Amniotic epithelial cell (primary cell): Measurements from ENCODE around the gene FZD8.
"Not testable (repeated sequence)": the region's sequence is repeated elsewhere in the genome, so short reads cannot be mapped to it uniquely, and the experiment has no call there.

ENCODE experiments used
- DNase-seq: peaks from one replicate; pipeline ENCODE4 v3.0.0-alpha.2; 2010; ENCODE audit warnings: low read depth

FZD8 gene, protein sequence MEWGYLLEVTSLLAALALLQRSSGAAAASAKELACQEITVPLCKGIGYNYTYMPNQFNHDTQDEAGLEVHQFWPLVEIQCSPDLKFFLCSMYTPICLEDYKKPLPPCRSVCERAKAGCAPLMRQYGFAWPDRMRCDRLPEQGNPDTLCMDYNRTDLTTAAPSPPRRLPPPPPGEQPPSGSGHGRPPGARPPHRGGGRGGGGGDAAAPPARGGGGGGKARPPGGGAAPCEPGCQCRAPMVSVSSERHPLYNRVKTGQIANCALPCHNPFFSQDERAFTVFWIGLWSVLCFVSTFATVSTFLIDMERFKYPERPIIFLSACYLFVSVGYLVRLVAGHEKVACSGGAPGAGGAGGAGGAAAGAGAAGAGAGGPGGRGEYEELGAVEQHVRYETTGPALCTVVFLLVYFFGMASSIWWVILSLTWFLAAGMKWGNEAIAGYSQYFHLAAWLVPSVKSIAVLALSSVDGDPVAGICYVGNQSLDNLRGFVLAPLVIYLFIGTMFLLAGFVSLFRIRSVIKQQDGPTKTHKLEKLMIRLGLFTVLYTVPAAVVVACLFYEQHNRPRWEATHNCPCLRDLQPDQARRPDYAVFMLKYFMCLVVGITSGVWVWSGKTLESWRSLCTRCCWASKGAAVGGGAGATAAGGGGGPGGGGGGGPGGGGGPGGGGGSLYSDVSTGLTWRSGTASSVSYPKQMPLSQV

DNA sequence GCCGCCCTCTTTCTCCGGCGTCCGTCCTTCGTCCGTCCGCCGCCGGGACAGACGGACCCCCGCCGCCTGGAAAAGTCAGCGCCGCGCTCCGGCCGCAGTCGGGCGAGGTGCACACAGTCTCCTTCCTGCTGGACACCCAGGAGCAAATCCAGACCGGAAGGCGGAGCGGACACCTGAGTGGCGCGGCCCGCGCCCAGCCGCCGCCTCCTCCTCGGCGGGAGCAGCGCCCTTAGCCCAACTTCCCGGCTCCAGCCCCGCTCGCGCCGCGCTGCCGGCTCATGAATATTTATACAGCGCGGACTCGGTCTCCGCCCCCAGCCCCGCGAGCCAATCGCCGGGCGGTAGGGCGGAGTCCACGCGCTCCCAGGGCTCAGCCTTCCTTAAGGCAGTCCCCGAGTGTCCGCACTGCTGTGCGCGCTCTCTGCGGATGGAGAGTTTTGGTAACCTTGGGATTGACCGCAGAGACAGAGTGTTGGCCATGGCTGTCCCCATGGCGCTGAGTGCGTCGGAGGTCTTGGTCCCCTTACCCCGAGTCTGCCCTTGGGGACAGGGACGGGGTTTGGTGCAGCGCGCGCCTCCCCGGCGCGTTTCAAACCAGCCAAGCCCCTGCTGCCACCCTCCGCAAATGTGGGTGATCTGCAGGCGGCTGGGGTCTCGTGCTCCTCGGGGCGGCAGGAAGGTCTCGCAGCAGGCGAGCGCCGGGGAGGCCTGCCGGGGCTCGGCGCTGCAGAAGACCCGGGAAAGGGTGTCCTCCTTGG, at the start of gene FZD8:
TSS of gene FZD8 (minus strand) at position 262 of the 758 bp plus-strand sequence. CDS start 867 bp downstream, outside the sequence.
- peak; percentile 89 for DNase-seq

DNA sequence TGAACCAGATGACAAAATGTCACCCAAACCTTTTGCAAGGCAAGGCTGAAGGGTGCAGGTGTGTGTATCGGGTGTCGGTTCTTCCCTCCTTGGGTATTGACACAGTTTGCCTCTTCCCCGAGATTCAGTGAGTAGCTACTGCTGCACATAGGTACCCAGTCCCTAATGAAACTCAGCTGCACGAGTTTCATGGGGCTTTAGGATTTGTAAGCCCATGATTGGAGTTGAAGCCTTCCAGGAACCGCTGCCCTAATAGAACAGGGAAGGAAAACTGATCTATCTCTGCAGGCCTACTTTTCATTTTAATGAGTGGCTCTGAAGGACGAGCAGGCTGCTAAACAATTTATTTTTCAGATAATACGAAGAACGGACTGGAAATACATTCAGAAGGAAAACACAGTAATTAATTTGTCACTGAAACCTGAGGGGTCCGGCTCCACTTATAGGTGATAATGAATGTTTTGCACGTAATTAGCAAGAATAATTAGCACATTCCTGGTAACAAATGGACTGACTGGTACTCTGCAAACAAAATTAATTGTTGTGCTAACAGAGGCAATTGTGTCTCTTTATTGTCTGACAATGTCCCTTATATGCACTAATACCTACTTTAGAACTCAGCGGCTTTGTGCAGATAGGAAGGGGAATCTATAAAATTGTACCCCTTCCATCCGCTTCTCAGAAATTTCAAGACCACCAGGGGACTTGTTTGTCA, 49.6 kb upstream of the FZD8 start:
- no peak for DNase-seq

DNA sequence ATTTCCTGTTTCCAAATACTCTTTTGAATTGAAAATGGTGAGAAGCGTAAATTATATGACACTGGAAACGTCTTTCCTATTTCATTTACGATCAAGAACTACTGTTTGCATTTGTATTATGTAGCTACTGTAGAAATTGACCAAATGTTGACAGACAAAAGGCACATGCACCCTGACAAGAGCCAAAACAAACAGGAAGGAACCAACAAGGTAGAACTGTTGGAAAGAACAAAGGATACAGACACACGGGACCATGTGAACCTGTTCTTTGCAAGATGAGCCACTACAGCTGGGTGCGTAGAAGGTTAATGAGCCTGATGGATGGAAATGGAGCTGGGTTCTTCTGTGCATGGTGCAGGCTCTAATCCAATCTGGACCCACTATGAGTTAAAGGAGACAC, 48.4 kb upstream of the FZD8 start:
- no peak for DNase-seq

DNA sequence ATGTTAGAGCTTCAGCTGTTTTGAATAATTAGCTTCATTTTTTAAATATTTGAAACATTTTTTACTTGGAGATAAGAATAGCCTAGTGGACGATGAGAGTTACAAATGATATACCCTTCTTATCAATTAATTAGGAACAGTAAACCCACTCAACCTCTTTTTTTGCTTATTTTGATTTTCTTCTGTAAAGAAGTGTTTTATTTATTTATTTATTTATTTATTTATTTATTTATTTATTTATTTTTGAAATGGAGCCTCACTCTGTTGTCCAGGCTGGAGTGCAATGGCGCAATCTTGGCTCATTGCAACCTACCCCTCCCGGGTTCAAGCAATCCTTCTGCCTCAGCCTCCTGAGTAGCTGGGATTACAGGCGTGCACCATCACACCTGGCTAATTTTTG, 43.8 kb upstream of the FZD8 start:
- not testable (repeated sequence) for DNase-seq

DNA sequence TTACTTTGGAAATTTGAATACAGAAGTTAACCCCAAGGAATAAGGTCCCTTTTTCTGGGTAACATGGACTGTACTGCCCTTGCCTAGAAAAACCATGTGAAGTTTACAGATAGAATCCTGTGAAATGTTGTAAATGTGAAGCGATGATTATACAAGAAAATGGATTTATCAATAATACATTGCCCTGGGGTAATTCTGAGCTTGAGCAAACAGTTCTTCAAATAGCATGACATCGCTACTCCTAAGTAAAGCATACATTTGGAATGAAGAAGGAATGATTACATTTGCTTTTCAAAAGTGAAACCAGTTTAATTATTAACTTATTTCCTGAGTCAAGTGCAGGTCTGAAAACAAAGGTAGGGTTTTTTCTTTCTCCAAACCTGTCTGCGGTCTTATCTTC, 43.3 kb upstream of the FZD8 start:
- DNase-seq, result no peak

DNA sequence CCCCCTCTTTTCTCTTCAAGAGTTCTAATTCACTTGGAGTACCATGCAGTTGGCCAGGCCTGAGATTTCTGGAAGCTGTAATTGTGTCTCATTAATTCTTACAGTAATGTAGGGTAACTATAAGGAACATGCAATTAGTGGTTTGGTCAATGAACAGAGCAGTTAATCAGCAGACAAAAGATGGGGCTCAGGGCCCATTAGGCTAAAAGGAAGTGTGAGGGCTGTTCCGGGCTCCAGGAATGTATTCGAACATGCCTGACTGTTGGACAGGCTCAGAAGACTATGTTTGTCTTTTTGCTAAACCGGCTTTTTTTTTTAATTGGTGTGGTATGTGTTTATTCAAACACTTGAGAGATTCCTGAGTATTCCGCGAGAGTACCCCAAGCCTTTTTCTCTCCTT, 42.5 kb upstream of the FZD8 start:
- no peak for DNase-seq

DNA sequence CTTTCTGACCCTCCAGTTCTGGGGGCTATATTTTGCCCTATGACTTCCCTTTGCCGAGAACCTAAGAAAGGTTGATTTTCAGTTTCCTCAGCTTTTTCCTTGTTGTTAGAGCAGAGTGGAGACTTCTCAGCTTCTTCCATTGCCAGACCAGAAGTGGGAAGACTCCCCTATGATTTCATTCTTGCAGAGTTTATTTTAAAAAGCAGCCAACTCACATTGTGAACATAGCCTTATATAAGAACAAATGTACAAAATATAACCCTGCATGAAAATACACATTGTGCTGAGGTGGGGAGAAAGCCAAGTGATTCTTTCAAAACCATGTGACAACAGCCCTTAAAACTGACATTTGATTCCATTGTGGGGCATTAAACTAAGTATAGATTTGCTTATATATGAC, 33.8 kb upstream of the FZD8 start:
- DNase-seq, result no peak

DNA sequence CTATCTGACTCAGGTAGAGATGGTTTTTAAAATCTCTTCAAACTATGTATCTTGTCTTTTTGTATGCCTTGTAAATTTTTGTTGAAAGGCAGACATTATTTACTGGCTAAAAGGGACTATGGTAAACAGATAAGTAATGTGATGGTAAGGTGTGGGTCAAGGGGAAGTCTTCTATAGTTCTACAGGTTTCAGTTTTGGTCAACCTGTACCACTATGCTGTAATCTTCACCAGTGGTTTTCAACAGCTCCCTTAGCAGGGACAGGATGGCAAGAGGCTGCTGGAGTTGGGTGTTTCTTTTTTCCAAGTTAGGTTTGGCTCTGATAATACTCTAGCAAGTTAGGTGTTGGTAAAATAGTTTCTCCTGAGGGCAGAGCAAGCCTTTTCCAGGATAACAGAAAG, 32.7 kb upstream of the FZD8 start:
- DNase-seq, result no peak

DNA sequence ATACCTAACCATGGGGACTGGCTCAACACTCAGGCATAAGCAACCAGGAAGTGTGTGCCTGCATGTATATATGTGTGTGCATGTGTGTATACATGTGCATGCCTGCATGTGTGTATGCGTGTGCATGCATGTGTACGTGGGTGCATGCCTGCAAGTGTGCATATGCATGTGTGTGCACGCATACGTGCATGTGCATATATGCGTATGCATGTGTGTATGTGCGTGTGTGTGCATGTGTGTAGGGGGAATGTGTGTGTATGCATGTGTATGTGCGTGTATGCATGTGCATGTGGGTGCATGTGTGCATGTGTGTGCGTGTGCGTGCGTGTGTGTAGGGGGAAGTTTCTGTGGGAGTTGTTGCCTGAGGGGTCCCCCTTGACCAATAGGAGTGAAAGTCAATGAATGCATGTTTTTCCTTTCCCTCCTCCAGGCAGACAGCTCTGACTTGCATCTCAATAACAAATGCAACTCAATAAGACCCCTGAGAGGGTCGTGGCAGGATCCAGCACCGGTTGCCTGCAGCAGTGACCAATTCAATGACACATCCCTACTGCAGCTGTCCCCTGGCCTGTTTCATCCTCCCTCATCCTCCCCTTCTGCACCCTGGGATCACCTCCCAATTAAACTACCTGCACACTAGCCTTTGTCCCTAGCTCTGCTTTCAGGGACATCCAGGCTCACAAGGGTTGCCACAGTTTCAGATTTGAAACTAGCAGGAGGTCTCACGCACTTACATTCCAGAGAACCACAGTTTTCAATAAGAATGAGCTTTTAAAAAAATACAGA, 27.0 kb upstream of the FZD8 start:
- no peak for DNase-seq

DNA sequence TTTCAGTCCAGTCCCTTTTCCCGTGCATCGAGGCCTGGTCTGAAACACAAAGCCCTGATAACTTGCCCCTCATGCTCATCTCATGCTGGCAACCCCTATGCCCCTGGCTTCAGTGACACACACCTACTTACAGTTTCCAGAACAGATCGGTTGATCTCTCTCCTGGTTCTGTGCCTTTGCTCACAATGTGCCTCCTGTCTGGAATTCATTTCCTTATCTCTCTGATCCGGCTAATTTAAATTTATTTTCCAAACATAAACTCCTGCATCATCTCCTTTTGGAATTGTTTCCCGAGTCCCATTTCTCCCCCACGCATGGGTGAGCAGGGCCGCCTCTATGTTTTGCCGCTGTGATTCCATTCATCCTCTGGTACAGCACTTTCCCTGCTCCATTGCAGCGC, 25.9 kb upstream of the FZD8 start:
- DNase-seq, result no peak

DNA sequence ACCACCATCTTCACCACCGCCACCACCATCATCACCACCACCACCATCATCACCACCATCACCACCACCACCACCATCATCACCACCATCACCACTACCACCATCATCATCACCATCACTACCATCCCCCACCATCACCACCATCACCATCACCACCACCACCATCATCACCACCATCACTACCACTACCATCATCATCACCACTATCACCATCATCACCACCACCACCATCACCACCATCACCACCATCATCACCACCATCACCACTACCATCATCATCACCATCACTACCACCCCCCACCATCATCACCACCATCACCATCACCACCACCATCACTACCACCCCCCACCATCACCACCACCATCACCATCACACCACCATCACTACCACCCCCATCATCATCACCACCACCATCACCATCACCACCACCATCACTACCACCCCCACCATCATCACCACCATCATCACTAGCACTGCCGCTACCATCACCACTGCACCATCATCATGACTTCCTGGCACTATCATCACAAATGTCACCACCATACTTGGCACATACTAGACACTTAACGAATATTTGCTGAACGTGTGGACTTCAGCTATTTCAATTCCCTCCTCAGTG, 25.3 kb upstream of the FZD8 start:
- no peak for DNase-seq

DNA sequence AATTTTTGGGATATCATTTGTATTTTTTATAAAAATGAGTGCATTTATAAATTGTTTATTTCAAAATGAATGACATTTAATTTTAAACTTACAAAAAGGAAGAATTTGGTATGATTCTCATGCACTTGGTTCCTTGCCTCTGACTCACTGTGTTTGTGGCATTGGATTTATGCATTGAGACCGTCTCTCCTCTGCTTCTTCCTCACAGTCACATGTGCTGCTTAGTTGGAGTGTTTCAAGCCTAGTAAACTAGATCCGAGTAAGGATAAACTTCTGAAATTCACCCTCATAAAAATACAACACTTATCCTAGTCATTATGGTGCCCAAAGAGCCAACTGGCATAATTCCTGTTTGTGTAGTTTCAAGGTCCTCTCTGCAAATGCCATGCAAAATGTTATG, 19.1 kb upstream of the FZD8 start:
- peak; percentile 24 for DNase-seq

DNA sequence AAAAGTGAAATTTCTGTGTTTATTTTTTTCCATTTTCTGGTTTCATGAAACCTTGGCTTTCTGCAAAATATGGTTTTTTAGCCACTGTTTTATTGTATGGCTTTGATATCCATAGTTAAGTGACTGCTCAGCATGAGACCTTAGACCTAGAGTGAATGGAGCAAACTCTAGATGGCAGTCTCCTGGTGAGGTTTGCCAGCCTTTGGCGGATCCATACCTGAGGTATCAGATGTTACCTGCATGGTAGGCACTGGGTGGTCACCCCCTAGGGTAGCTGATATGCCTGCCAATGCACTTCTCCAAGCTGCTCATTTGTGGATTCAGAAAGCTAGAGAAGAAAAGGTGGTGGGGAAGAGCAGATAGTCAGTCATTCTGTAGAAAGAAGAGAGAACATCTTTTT, 17.4 kb upstream of the FZD8 start:
- no peak for DNase-seq

DNA sequence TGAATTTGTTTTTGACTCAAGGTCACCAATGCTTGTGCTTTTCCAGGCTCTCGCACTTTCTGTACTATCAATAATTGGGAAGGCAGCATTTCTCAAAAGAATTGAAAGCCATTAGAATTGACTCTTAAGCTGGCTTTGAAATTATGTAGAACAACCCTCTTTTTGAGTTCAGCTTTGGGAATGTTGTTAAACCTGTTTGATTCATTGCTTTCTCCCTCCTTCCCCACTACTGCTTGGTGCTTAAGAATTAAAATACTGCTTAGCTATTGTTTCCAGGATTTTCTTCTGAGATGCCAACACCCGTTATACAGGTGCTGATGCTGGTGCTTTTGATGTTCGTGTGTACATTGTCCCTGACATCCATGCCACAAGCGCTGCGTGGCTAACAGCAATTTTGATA, 15.5 kb upstream of the FZD8 start:
- no peak for DNase-seq

DNA sequence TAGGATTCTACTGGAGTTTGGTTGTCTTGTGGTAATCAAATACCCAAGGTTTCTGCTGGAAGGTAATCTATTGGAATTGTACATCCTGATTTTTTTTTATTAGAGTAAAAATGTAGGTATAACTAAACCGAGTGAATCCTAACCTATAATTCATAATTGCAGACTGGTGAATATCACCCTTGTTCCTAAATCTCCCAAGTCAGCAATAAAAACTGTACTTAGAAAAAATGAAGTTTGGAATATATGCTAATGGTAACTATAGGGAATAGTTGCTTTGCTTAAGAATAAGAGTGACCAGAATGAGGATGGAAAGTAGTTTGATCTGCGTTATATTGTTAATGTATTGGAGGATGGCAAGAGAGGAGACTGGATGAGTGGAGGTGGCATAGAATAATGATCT, 10.7 kb upstream of the FZD8 start:
- no peak for DNase-seq

DNA sequence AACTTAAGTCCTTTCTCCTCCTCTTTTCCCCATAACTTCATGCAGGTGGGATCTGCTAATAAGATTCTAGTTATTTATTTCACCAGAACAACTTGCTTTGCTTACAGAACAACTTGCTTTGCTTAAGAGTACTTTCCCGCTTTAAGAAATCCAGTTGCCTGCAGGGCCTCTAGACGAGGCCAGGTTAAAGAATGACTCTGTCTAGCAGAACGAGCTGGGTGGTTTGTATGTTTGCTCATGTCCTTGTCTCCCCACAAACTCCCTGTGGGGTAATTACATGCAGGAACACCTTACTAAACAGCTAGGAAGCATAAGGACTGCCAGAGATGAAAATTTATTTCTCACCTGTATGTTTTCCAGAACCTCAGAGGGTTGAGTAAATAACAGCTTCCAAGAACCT, 8.8 kb upstream of the FZD8 start:
- no peak for DNase-seq

DNA sequence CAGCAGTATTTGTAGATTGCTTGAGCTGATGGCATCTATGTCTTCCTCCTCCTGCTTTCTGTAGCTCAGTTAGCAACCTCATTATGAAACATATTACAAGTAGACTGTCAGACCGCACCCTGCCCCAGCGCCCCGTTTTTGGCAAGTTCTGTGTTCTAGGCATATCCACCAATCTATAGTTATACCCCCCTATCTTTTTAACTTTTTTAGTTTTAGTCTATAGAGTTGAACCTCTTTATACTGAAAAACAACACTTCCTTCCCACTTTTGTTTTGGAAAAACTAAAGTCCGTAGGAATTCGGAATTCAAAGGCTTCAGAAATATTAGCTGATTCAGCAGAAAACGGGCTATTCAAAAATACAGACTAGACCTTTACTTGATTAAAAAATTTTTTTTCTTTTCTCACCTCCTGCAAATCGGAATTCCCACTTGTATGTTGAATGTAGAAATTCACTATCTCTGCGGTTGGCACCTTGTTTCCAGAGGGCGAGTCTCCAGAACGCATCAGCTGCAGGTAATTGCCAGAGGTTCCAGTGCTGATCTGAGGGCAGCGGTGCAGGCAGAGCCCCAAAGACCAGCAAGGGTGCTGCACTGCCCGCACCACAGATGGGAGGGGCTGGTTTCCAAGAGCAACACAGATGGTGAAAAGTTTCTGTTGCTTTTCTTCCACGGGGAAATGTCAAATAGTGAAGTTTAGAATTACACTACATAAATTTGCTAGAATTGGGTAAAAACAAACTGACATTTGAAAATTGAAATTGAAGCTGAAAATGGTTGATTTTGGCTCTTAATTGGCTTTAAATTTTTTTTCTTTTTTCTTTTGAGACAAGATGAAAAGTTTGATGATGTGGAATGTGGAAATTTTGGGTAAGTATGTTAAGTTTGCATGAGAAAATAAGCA, 2.2 kb upstream of the FZD8 start:
- peak; percentile 13 for DNase-seq

DNA sequence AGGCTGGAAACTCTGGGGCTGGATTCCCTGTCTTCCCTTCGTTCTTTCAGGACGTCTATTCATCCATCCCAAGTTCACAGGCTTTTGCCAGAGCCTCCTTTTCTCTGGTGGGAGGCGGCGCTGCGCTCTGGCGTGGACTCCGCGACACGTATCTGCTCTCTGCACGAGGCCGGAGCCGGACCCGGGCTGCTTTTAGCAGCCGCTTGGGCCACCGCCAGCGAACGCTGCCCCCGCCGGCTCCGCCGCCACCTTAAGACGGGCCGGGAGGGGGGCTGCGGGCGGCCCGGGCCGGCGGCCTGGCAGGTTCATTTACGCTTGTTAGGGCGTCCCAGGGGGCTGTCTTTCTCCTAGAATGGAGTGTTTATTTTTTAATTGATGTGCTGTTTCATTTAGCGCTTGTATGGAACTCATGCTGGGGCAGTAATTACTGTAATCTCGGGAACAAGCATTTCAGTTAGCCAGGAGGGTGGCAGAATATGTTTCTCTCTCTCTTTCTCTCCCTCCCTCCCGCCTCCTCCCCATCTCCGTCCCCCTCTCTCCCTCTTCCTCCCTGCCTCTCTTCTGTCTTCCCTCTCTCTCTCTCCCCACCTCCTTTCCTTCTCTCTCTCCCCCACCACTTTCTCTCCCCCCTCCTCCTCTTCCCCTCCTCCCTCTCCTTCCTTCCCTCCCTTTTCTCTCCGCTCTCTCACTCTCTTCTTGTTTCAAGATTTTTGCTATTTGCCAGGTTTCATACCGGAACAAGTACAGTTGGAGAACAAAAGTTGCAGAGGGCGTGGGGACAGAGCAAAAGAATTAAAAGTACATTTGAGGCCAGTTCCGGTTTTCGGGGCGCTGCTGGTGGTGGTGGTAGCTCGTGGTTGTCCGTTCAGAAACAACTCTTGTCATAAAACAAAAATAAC, 1.3 kb upstream of the FZD8 start:
- DNase-seq, result peak; percentile 70

DNA sequence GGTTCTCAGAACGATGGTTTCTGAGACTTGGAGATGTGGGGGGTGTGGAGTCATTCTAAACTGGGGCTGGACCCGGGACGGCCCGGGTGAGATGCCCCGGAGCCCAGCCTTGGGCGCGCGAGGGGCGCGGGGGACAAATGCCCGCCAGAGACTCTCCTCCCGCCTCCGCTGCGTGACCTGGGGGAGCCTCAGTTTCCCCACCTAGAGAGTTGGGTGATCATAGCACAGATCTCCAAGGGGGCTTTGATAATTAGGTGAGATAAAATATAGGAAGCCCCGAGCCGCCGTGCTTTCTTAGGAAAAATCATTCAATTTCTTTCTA, 658 bp upstream of the FZD8 start:
- DNase-seq, result no peak
